OCI-LY7 (cell line): Measurements from ENCODE around the gene TRAPPC3L. TPM values are rescaled to one million over a fixed set of nuclear protein-coding genes. Genes with fewer than 3 reads are reported as not detected.
A peak's percentile ranks its signal among the peaks of the same experiment; 100 is the strongest.

Experiments used
- BruUV-seq: library from RNA; stranded (reverse); fragments of 400-500 nt; replicated peaks from 2 replicates; lab custom pipeline; 2021; lab: Mats Ljungman, UMichigan
- CTCF ChIA-PET: fragments of 300-600 bp; sonication (Branson Sonifier 250); formaldehyde crosslinking; loops from one replicate; lab custom pipeline; 2022; ENCODE audit warnings: antibody characterized with exemption; ENCODE audit not compliant: unreplicated experiment; lab: Charles Lee
- POLR2A ChIA-PET: fragments of 300-600 bp; sonication (Branson Sonifier 250); formaldehyde crosslinking; loops from one replicate; lab custom pipeline; 2022; ENCODE audit warnings: antibody characterized with exemption; lab: Charles Lee
- DNase-seq: peaks from one replicate; pipeline ENCODE4 v3.0.0-alpha.2; 2015; ENCODE audit warnings: low spot score
- H2AFZ ChIP-seq: fragments of 200-600 bp; sonication (generic), shearing (Covaris generic); 2 replicates; pipeline ENCODE4 v1.6.1; 2014; ENCODE audit warnings: mild to moderate bottlenecking, antibody characterized with exemption, low read length, moderate library complexity
- H3K27ac ChIP-seq: fragments of 200-600 bp; sonication (generic); 2 replicates; pipeline ENCODE4 v1.5.1; 2014; ENCODE audit warnings: mixed run types, low read depth, mild to moderate bottlenecking, moderate library complexity, low read length, inconsistent platforms; ENCODE audit not compliant: poor library complexity, severe bottlenecking
- H3K36me3 ChIP-seq: fragments of 200-600 bp; sonication (generic); 2 replicates; pipeline ENCODE4 v1.6.1; 2014; ENCODE audit warnings: mild to moderate bottlenecking, antibody characterized with exemption, low read length, moderate library complexity, mixed read lengths; ENCODE audit not compliant: insufficient read depth
- H3K4me1 ChIP-seq: fragments of 200-600 bp; sonication (generic); 2 replicates; pipeline ENCODE4 v1.5.1; 2014; ENCODE audit warnings: mild to moderate bottlenecking, low read length; ENCODE audit not compliant: insufficient read depth, poor library complexity, severe bottlenecking
- H3K4me2 ChIP-seq: fragments of 200-600 bp; sonication (generic); 2 replicates; pipeline ENCODE4 v1.6.1; 2014; ENCODE audit warnings: mild to moderate bottlenecking, low read length
- H3K4me3 ChIP-seq: fragments of 200-600 bp; sonication (generic); 2 replicates; pipeline ENCODE4 v1.5.1; 2014; ENCODE audit warnings: mild to moderate bottlenecking, low read depth, low read length; ENCODE audit not compliant: poor library complexity, severe bottlenecking
- H3K79me2 ChIP-seq: fragments of 200-600 bp; sonication (generic); 2 replicates; pipeline ENCODE4 v1.6.1; 2016; ENCODE audit warnings: low read depth, mild to moderate bottlenecking, low read length, moderate library complexity, mixed read lengths; ENCODE audit not compliant: insufficient read depth
- H3K9me2 ChIP-seq: fragments of 200-600 bp; sonication (generic); 2 replicates; pipeline ENCODE4 v1.6.1; 2016; ENCODE audit warnings: mild to moderate bottlenecking, low read length, mixed read lengths; ENCODE audit not compliant: insufficient read depth
- H3K9me3 ChIP-seq: fragments of 200-600 bp; sonication (generic); 2 replicates; pipeline ENCODE4 v1.6.1; 2014; ENCODE audit warnings: mild to moderate bottlenecking, mixed run types, low read length, mixed read lengths
- H4K20me1 ChIP-seq: fragments of 200-600 bp; sonication (generic); 2 replicates; pipeline ENCODE4 v1.6.1; 2014; ENCODE audit warnings: mild to moderate bottlenecking, antibody characterized with exemption, low read length, moderate library complexity, mixed read lengths; ENCODE audit not compliant: insufficient read depth
- EZH2phosphoT487 ChIP-seq: fragments of 200-600 bp; sonication (generic); IDR thresholded peaks from 2 replicates; pipeline ENCODE4 v1.6.1; 2018; ENCODE audit warnings: low read depth, borderline replicate concordance, mild to moderate bottlenecking, mixed run types, antibody characterized with exemption, low read length, moderate library complexity, mixed read lengths
- intact Hi-C: fragments of 100-400 bp; cut with micrococcal nuclease; formaldehyde crosslinking; loops from one replicate; pipeline ENCODE4 v1.10.0; 2022; ENCODE audit not compliant: unreplicated experiment
- total RNA-seq, 2 experiments: library from RNA; depleted of rRNA in 1 of 2; stranded (reverse); fragments of >200 nt in 1 of 2; shearing (Covaris generic) in 1 of 2; gene quantifications; 2 replicates each; pipeline ENCODE4 v1.2.3, GENCODE V29; 2014 to 2022
- TF ChIP-seq, protein P1 (sequence below): fragments of 200-600 bp; sonication (generic); conservative IDR thresholded peaks from 2 replicates; pipeline ENCODE4 v1.5.1; 2014; ENCODE audit warnings: mild to moderate bottlenecking, antibody characterized with exemption, low read length, moderate library complexity, mixed read lengths

TRAPPC3L gene
- total RNA-seq, 2 experiments from 2014 or later: not detected

DNA sequence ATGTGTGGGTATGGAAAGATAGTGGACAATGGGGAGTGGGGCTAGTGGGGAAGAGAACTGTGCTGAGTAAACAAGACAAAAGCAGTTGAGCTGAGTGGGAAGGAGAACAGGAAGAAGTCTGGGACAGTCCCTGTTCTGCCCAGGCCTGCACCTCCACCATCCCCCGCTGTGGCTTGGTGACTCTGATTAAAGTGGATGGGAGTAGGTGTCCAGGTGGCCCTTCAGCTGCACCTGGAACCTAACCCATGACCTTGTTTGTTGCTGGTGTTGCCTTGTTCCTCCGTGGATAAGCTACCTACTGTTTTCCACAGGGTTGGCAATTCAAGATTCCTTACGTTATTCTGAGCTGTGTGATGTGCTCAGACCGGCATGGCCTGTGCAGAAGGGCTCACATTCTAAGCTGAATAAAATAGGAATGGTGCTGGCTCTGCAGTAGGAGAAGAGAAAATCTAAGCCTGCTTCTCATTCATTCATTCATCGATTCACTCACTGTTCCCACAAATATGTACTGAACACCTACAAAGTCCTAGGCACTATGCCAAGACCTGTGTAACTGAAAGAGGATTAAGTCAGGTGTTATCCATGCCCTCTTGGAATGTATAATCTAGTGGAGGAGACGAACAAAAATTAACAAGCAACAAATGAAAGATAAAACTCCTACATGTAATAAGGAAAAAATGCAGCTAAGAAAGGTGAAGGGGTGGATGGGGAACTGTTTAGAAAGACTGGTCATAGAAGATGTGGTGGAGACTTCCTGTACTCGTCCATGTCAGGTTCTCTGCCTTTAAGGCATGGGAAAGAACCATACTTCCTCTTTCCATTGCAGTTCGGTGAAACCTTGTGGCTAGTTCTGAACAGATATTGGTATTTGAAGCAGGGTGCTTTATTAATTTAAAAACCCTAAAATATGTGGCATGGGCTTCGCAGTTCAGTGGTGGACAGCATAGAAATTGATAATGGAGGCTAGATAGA, 94.4 kb downstream of the TRAPPC3L start:
- peaks cover 5% of the 10 kb centered on the region; the same call in 1 of the 2 replicates for H3K9me2 ChIP-seq
- POLR2A ChIA-PET: interaction anchor here (0.6 to 1.3 kb wide), 6 partner anchors 11 to 216 kb away, joined by 3 to 5 read pairs (median 3); no protein-coding TSS in a partner anchor
- H2AFZ ChIP-seq: no peak overlapping the region
- no peak overlapping the region for H3K27ac ChIP-seq
- no peaks in the 10 kb centered on the region for H3K36me3 ChIP-seq
- no peaks in the 10 kb centered on the region for H4K20me1 ChIP-seq
- DNase-seq: peak; percentile 19
- H3K79me2 ChIP-seq: no peaks in the 10 kb centered on the region
- CTCF ChIA-PET: no interaction called here
- no TSS peak for BruUV-seq
- intact Hi-C loops: no loop called here
- H3K4me3 ChIP-seq: no peak overlapping the region
- no peaks in the 10 kb centered on the region for H3K4me1 ChIP-seq
- H3K9me3 ChIP-seq: no peaks in the 10 kb centered on the region
- no peak for TF ChIP-seq EZH2phosphoT487
- TF ChIP-seq, protein P1, sequence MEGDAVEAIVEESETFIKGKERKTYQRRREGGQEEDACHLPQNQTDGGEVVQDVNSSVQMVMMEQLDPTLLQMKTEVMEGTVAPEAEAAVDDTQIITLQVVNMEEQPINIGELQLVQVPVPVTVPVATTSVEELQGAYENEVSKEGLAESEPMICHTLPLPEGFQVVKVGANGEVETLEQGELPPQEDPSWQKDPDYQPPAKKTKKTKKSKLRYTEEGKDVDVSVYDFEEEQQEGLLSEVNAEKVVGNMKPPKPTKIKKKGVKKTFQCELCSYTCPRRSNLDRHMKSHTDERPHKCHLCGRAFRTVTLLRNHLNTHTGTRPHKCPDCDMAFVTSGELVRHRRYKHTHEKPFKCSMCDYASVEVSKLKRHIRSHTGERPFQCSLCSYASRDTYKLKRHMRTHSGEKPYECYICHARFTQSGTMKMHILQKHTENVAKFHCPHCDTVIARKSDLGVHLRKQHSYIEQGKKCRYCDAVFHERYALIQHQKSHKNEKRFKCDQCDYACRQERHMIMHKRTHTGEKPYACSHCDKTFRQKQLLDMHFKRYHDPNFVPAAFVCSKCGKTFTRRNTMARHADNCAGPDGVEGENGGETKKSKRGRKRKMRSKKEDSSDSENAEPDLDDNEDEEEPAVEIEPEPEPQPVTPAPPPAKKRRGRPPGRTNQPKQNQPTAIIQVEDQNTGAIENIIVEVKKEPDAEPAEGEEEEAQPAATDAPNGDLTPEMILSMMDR: no peak
- H3K4me2 ChIP-seq: no peak overlapping the region

DNA sequence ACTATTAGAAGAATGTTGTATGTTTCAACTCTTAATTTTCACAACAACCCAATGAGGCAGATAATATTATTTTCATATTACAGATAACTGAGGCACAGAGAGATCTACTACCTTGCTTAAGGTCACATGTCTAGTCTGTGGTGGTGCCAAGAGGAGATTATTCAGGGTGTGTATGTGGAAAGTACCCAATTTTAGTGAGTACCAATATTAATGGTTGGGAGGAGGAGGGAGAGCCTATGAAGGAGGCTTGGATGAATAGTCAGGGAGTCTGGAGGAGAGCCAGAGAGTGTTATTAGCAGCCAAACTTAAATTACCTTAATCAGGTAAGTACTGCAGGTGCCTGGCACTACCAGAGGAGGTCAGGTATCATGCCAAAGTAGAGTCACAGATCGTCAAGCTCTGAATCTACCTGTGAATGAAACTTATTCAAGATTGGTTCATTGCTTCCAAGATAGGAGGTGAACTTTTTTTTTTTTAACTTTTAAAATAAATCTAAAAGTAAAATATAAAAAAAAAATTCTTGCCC, 95.2 kb downstream of the TRAPPC3L start:
- intact Hi-C loops: no loop called here
- H3K79me2 ChIP-seq: no peaks in the 10 kb centered on the region
- TF ChIP-seq, protein P1: no peak
- TF ChIP-seq EZH2phosphoT487: no peak
- no peaks in the 10 kb centered on the region for H3K4me1 ChIP-seq
- no peak overlapping the region for H2AFZ ChIP-seq
- no peak overlapping the region for H3K27ac ChIP-seq
- CTCF ChIA-PET: no interaction called here
- BruUV-seq: no TSS peak
- H4K20me1 ChIP-seq: no peaks in the 10 kb centered on the region
- DNase-seq: no peak
- H3K36me3 ChIP-seq: no peaks in the 10 kb centered on the region
- no peak overlapping the region for H3K4me2 ChIP-seq
- POLR2A ChIA-PET: interaction anchor here (0.6 to 1.5 kb wide), 7 partner anchors 13 to 421 kb away, joined by 3 to 5 read pairs (median 3); no protein-coding TSS in a partner anchor
- peaks cover 5% of the 10 kb centered on the region; the same call in 1 of the 2 replicates for H3K9me2 ChIP-seq
- no peaks in the 10 kb centered on the region for H3K9me3 ChIP-seq
- H3K4me3 ChIP-seq: no peak overlapping the region
